GM12878 (cell line): ENCODE results near the gene IQGAP2. TPM values are rescaled to one million over a fixed set of nuclear protein-coding genes. Genes with fewer than 3 reads are reported as not detected.

Experiments used
- ATAC-seq: fragments of 200-7000 bp; cut with Tn5 transposase; 3 replicates; pipeline ENCODE4 v1.9.1; 2020; ENCODE audit warnings: mild to moderate bottlenecking, moderate library complexity
- BruUV-seq: library from RNA; stranded (reverse); fragments of 400-500 nt; replicated peaks from 2 replicates; lab custom pipeline; 2021; lab: Mats Ljungman, UMichigan
- CTCF ChIA-PET: fragments of 300-600 bp; sonication (Branson Sonifier 250); formaldehyde crosslinking; extraction: SDS; loops from one replicate; lab custom pipeline; 2021; ENCODE audit warnings: inconsistent platforms; lab: Yijun Ruan, JAX
- POLR2A ChIA-PET: fragments of 350-600 bp; formaldehyde crosslinking; extraction: SDS; loops from one replicate; lab custom pipeline; 2021; ENCODE audit warnings: inconsistent platforms; lab: Charles Lee
- RAD21 ChIA-PET: fragments of 300-600 bp; sonication (Branson Sonifier 250); formaldehyde crosslinking; loops from one replicate; lab custom pipeline; 2023; ENCODE audit warnings: antibody characterized with exemption; ENCODE audit not compliant: unreplicated experiment; lab: Charles Lee
- SMC1A ChIA-PET: fragments of 300-600 bp; sonication (Branson Sonifier 250); formaldehyde crosslinking; loops from one replicate; lab custom pipeline; 2023; ENCODE audit not compliant: unreplicated experiment, uncharacterized antibody; lab: Charles Lee
- DNase-seq: peaks from one replicate; pipeline ENCODE4 v3.0.0-alpha.2; 2011; ENCODE audit warnings: low read depth, low spot score
- FAIRE-seq: peaks from 3 replicates; lab custom pipeline; 2011; peaks lifted over from hg19 to GRCh38; lab: Jason Lieb, UNC
- H2AFZ ChIP-seq: 2 replicates; pipeline ENCODE4 v1.6.0; 2011; ENCODE audit warnings: low read depth, low read length, control low read depth; ENCODE audit not compliant: control insufficient read depth
- H3K27ac ChIP-seq: 2 replicates; pipeline ENCODE4 v1.5.1; 2011; ENCODE audit warnings: control low read depth; ENCODE audit not compliant: control insufficient read depth, insufficient read depth
- H3K27me3 ChIP-seq, 2 experiments: replicated peaks in 1 of 2; 2 replicates each; pipeline versions ENCODE4 v1.6.0 to v1.6.1; 2011; ENCODE audit warnings: low read length in 1 of 2; ENCODE audit not compliant: control insufficient read depth in 2 of 2, insufficient read depth in 2 of 2
- H3K36me3 ChIP-seq, 2 experiments: 2 replicates each; pipeline ENCODE4 v1.5.1; 2011; ENCODE audit warnings: low read length in 1 of 2; ENCODE audit not compliant: control insufficient read depth in 2 of 2, insufficient read depth in 2 of 2
- H3K4me1 ChIP-seq: 2 replicates; pipeline ENCODE4 v1.6.1; 2011; ENCODE audit warnings: mild to moderate bottlenecking, low read length, moderate library complexity, mixed read lengths; ENCODE audit not compliant: control insufficient read depth, insufficient read depth
- H3K4me2 ChIP-seq: 2 replicates; pipeline ENCODE4 v1.6.0; 2011; ENCODE audit warnings: control low read depth; ENCODE audit not compliant: control insufficient read depth, insufficient read depth
- H3K4me3 ChIP-seq: fragments of 200-600 bp; sonication (generic); 2 replicates; pipeline ENCODE4 v1.5.1; 2016
- H3K79me2 ChIP-seq: 2 replicates; pipeline ENCODE4 v1.6.0; 2011; ENCODE audit warnings: low read length; ENCODE audit not compliant: control insufficient read depth, insufficient read depth
- H3K9ac ChIP-seq: 2 replicates; pipeline ENCODE4 v1.8.0; 2011; ENCODE audit warnings: low read length, control low read depth, mixed read lengths; ENCODE audit not compliant: control insufficient read depth, insufficient read depth
- H3K9me3 ChIP-seq: replicated peaks from 3 replicates; pipeline ENCODE4 v1.5.1; 2011; ENCODE audit warnings: mild to moderate bottlenecking, low read length; ENCODE audit not compliant: control insufficient read depth, insufficient read depth
- H4K20me1 ChIP-seq: 2 replicates; pipeline ENCODE4 v1.6.0; 2011; ENCODE audit not compliant: control insufficient read depth, insufficient read depth
- ATF3 ChIP-seq: IDR thresholded peaks from 2 replicates; pipeline ENCODE4 v1.6.1; 2011; ENCODE audit warnings: low read depth, mild to moderate bottlenecking, low read length, moderate library complexity, borderline replicate concordance; ENCODE audit errors: extremely low read depth
- BCL3 ChIP-seq: IDR thresholded peaks from 2 replicates; pipeline ENCODE4 v1.6.1; 2011; ENCODE audit warnings: borderline replicate concordance, low read depth, mild to moderate bottlenecking, moderate library complexity, low read length; ENCODE audit not compliant: insufficient read depth, poor library complexity, severe bottlenecking
- IRF4 ChIP-seq: IDR thresholded peaks from 2 replicates; pipeline ENCODE4 v1.6.1; 2011; ENCODE audit warnings: low read depth, low read length
- KLF5 ChIP-seq: fragments of 450-650 bp; IDR thresholded peaks from 2 replicates; pipeline ENCODE4 v1.6.1; 2014; ENCODE audit warnings: mild to moderate bottlenecking; ENCODE audit not compliant: partially characterized antibody
- MYC ChIP-seq: IDR thresholded peaks from 2 replicates; pipeline ENCODE4 v1.6.1; 2011; ENCODE audit warnings: mild to moderate bottlenecking, low read length, moderate library complexity, inconsistent platforms; ENCODE audit not compliant: insufficient read depth, insufficient replicate concordance, insufficient read length, severe bottlenecking
- NFYA ChIP-seq: IDR thresholded peaks from 2 replicates; pipeline ENCODE4 v1.6.1; 2011; ENCODE audit warnings: low read depth, mild to moderate bottlenecking, low read length, improper control_type of control experiment, borderline replicate concordance
- NKRF ChIP-seq: fragments of 450-650 bp; conservative IDR thresholded peaks from 2 replicates; pipeline ENCODE4 v1.6.1; 2017; ENCODE audit warnings: mild to moderate bottlenecking, moderate library complexity
- SRF ChIP-seq, 2 experiments: IDR thresholded peaks; 2 replicates each; pipeline ENCODE4 v1.6.1; 2011; ENCODE audit warnings: low read depth in 2 of 2, low read length in 2 of 2, mild to moderate bottlenecking in 1 of 2, moderate library complexity in 1 of 2
- ZNF24 ChIP-seq: fragments of 450-650 bp; IDR thresholded peaks from 2 replicates; pipeline ENCODE4 v1.6.1; 2017; ENCODE audit warnings: antibody characterized with exemption, mild to moderate bottlenecking
- WGBS: methylation state at CpG from one replicate; pipeline ENCODE4 v1.1.6; 2016; ENCODE audit warnings: low lambda C conversion rate; ENCODE audit not compliant: insufficient replicate concordance, insufficient coverage; ENCODE audit errors: missing lambda C conversion rate; 5-methylcytosine and 5-hydroxymethylcytosine counted together
- in situ Hi-C: fragments of 300-500 bp; cut with MboI; formaldehyde crosslinking; loops from 9 replicates; pipeline ENCODE4 v1.14.3; 2018; ENCODE audit warnings: mixed read lengths
- intact Hi-C: fragments of 100-400 bp; cut with micrococcal nuclease; formaldehyde crosslinking; loops from one replicate; pipeline ENCODE4 v1.14.2; 2022; ENCODE audit not compliant: unreplicated experiment
- polyA plus RNA-seq, 11 experiments: library from polyadenylated mRNA; depleted of rRNA in 4 of 11; unstranded in 6 of 11; stranded (reverse) in 5 of 11; fragments of >200 nt; fragmentation: Nextera tagmentation in 4 of 11; fragmentation: Illumina TruSeq in 1 of 11; extraction: Ambion mirVana in 4 of 11; extraction: Trizol in 1 of 11; gene quantifications; 1 replicate in 1 of 11; 2 replicates in 10 of 11; pipeline versions ENCODE4 v1.2.1 to v1.2.3, GENCODE V29; 2011 to 2016; ENCODE audit warnings: inconsistent platforms in 2 of 11, missing spikeins in 2 of 11, low read depth in 1 of 11
- total RNA-seq, 4 experiments: library from RNA; depleted of rRNA in 3 of 4; stranded (reverse); fragments of >200 nt in 3 of 4; fragmentation: Illumina TruSeq in 1 of 4; extraction: Trizol in 1 of 4; gene quantifications; 2 replicates each; pipeline versions ENCODE4 v1.2.1 to v1.2.3, GENCODE V29; 2013 to 2021

The IQGAP2 gene
- total and polyA plus RNA-seq, 10 of the 15 experiments (the other 5 are each of a cell fraction or from before 2014, with no cell fraction given) = 14.5 to 41.4 (median 21.8) TPM

GRCh38 chr5:76622076-76622475 is 219.0 kb downstream of the IQGAP2 start:
- ChIA-PET RAD21 (no interaction called here), SMC1A (no interaction called here), POLR2A (interaction anchor here (0.6 kb wide), 1 partner anchor 144 kb away, joined by 5 read pairs; no protein-coding TSS in a partner anchor), CTCF (interaction anchor here (1.8 kb wide), 1 partner anchor 21 kb away, joined by 4 read pairs; no protein-coding TSS in a partner anchor)
- ATAC-seq (no peak), FAIRE-seq (no peak), DNase-seq (no peak)
- intact Hi-C loops (no loop called here), in situ Hi-C loops (no loop called here)
- TF ChIP-seq SRF (IDR thresholded peaks at IDR 0.05; ENCODE audit: low read depth in 2 of 2, low read length in 2 of 2) (no peak), KLF5 (no peak), ATF3 (no peak), NFYA (no peak), BCL3 (no peak), NKRF (no peak), MYC (no peak), IRF4 (no peak), ZNF24 (no peak)
- Histone ChIP-seq H2AFZ (no peak overlapping the region), H3K79me2 (no peaks in the 10 kb centered on the region), H3K27me3 (no peaks in the 10 kb centered on the region), H3K36me3 (no peaks in the 10 kb centered on the region; a peak in 1 of 4 replicates), H3K4me1 (0 out of 2 replicates have a peak, but pooled peaks cover 5% of the 10 kb centered on the region), H4K20me1 (no peaks in the 10 kb centered on the region), H3K9me3 (no peaks in the 10 kb centered on the region), H3K27ac (no peak overlapping the region), H3K9ac (no peak overlapping the region), H3K4me2 (no peak overlapping the region), H3K4me3 (no peak overlapping the region)
- 98% methylated on average over 5 of the region's 5 CpGs for WGBS
- no TSS peak for BruUV-seq
